GM03348 (cell line): Measurements from ENCODE around the gene NUP188.
A peak's percentile ranks its signal among the peaks of the same experiment; 100 is the strongest.

Experiments
- DNase-seq: peaks from one replicate; pipeline ENCODE4 v3.0.0; 2012; ENCODE audit warnings: low spot score

Gene NUP188

GRCh38 chr9:128947527-128948301, at the start of gene NUP188, which contains the start of gene DOLK:
TSS of gene NUP188 (plus strand) at chr9:128947699. CDS start at chr9:128947720, 21 bp downstream.
TSS of gene DOLK (minus strand) at chr9:128947603. CDS start at chr9:128947303, 300 bp downstream.
- DNase-seq: peak; percentile 100

GRCh38 chr9:128898382-128898781, 49.1 kb upstream of the NUP188 start:
- DNase-seq: no peak

- DNase-seq: no peak
Measured at GRCh38 chr9:128898845-128899565, 48.5 kb upstream of the NUP188 start.

GRCh38 chr9:128899566-128900322, 47.8 kb upstream of the NUP188 start:
- DNase-seq: no peak

GRCh38 chr9:128901379-128901778, 46.1 kb upstream of the NUP188 start:
- DNase-seq: no peak

- DNase-seq: no peak
Measured at GRCh38 chr9:128901822-128902221, 45.7 kb upstream of the NUP188 start.

- no peak for DNase-seq
Measured at GRCh38 chr9:128902351-128903078, 45.0 kb upstream of the NUP188 start.

- DNase-seq: no peak
Measured at GRCh38 chr9:128903079-128903461, 44.4 kb upstream of the NUP188 start.

GRCh38 chr9:128903871-128904620, 43.5 kb upstream of the NUP188 start:
- DNase-seq: no peak

GRCh38 chr9:128905964-128906363, 41.5 kb upstream of the NUP188 start:
- no peak for DNase-seq

GRCh38 chr9:128906741-128907140, 40.8 kb upstream of the NUP188 start:
- no peak for DNase-seq

- DNase-seq: no peak
Measured at GRCh38 chr9:128908372-128908771, 39.1 kb upstream of the NUP188 start.

- no peak for DNase-seq
Measured at GRCh38 chr9:128909859-128910258, 37.6 kb upstream of the NUP188 start.

GRCh38 chr9:128910906-128911305, 36.6 kb upstream of the NUP188 start:
- no peak for DNase-seq

GRCh38 chr9:128911529-128912035, 35.9 kb upstream of the NUP188 start:
- peak; percentile 76 for DNase-seq

- DNase-seq: peak; percentile 84
Measured at GRCh38 chr9:128912270-128912853, 35.1 kb upstream of the NUP188 start.

GRCh38 chr9:128913048-128913900, 34.2 kb upstream of the NUP188 start:
- peak; percentile 54 for DNase-seq

GRCh38 chr9:128913995-128914772, 33.3 kb upstream of the NUP188 start:
- DNase-seq: no peak

GRCh38 chr9:128916204-128916603, 31.3 kb upstream of the NUP188 start:
- DNase-seq: no peak
